Raji (cell line): ENCODE measurements around the gene TPPP2.

ENCODE experiments used
- POLR2A ChIP-seq: IDR thresholded peaks from 2 replicates; pipeline ENCODE4 v1.6.1; 2011; ENCODE audit warnings: low read depth, low read length, control low read depth; ENCODE audit not compliant: insufficient read depth

TPPP2 gene

GRCh38 chr14:21073921-21074320 is 43.9 kb downstream of the TPPP2 start:
- no peak for TF ChIP-seq POLR2A

GRCh38 chr14:21074398-21075272 is 44.6 kb downstream of the TPPP2 start:
- no peak for TF ChIP-seq POLR2A

- no peak for TF ChIP-seq POLR2A
These were observed 45.9 kb downstream of the TPPP2 start for GRCh38 chr14:21075719-21076437.

- TF ChIP-seq POLR2A = no peak
These were observed 47.7 kb downstream of the TPPP2 start for GRCh38 chr14:21077672-21078071.

DNA sequence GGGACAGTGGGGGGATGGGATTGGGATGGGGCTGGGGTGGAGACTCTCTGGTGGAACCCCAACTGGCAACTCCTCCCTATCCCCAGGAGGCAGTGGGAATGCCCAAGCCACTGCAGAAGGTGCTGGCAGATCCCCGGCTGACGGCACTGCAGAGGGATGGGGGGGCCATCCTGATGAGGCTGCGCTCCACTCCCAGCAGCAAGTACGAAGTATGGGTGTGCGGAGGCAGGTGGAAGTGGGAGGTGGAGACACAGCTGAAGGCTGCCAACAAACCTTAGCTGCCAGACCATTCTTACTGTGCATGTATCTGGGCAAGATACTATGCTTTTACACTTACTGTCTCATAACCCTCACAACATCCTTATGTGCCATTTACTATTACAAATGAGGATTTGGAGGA is 48.3 kb downstream of the TPPP2 start:
- TF ChIP-seq POLR2A = no peak

GRCh38 chr14:21078726-21079125 is 48.7 kb downstream of the TPPP2 start:
- no peak for TF ChIP-seq POLR2A

DNA sequence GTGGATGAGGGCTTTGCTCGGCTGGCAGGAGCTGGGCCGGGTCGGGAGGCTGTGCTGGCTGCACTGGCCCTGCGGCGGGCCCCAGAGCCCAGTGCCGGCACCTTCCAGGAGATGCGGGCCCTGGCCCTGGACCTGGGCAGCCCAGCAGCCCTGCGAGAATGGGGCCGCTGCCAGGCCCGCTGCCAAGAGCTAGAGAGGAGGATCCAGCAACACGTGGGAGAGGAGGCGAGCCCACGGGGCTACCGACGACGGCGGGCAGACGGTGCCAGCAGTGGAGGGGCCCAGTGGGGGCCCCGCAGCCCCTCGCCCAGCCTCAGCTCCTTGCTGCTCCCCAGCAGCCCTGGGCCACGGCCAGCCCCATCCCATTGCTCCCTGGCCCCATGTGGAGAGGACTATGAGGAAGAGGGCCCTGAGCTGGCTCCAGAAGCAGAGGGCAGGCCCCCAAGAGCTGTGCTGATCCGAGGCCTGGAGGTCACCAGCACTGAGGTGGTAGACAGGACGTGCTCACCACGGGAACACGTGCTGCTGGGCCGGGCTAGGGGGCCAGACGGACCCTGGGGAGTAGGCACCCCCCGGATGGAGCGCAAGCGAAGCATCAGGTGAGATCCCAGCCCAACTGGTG is 51.6 kb downstream of the TPPP2 start:
- no peak for TF ChIP-seq POLR2A
